Adrenal gland (tissue), 5 donors: ENCODE measurements around the gene SIGLEC10.
A peak's percentile ranks its signal among the peaks of the same experiment; 100 is the strongest.

Experiments used
- CTCF ChIP-seq, 6 experiments: fragments of 450-650 bp in 4 of 6; fragments of 200-600 bp in 2 of 6; sonication (generic) in 1 of 6; IDR thresholded peaks; 1 replicate in 5 of 6; 2 replicates in 1 of 6; pipeline versions ENCODE4 v1.5.1 to v1.8.0; 2016 to 2021; ENCODE audit warnings: antibody characterized with exemption in 6 of 6, mild to moderate bottlenecking in 2 of 6, moderate library complexity in 1 of 6
- POLR2A ChIP-seq, 2 donors: fragments of 450-650 bp; IDR thresholded peaks; one replicate each; pipeline ENCODE4 v1.6.1; 2017; ENCODE audit warnings: antibody characterized with exemption in 2 of 2, mild to moderate bottlenecking in 2 of 2, moderate library complexity in 1 of 2
- donor health status: DM: no; HTN: no; CAD: no.

DNA sequence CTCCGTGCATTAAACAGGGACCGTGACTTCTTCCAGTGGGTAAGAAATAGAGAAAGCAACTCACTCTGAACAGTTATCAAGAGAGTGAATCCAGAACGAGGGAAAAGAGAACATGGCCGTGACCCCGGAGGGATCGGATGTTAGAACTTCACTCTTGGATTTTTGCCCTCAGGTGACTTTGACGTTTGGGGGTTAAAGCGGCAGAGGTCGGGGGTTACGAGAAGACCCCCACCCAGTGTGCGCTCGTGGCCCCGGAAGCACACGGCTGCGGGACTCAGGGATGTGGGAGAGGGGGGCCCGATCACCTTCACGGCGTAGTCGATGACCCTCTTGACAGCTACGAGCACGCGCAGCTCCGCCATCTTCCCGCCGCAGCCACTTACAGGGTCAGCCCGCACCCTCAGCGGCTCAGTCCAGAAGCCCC, 51.5 kb downstream of the SIGLEC10 start, which contains the start of gene ETFB:
- TF ChIP-seq CTCF (IDR thresholded peaks at IDR 0.05) (peak in 1 of 6 experiments; percentile 5), POLR2A (IDR thresholded peaks at IDR 0.05) (no peak)
